VCaP (cell line): ENCODE data around the gene RGN.
"Not testable (repeated sequence)": the region's sequence is repeated elsewhere in the genome, so short reads cannot be mapped to it uniquely, and the experiment has no call there.

ENCODE experiments used
- H3K27ac ChIP-seq: fragments of 450-650 bp; 2 replicates; pipeline ENCODE4 v1.5.1; 2017
- TF ChIP-seq, protein P1 (sequence below): fragments of 450-650 bp; conservative IDR thresholded peaks from 2 replicates; pipeline ENCODE4 v1.5.1; 2017; ENCODE audit warnings: mild to moderate bottlenecking, moderate library complexity

Gene RGN

DNA sequence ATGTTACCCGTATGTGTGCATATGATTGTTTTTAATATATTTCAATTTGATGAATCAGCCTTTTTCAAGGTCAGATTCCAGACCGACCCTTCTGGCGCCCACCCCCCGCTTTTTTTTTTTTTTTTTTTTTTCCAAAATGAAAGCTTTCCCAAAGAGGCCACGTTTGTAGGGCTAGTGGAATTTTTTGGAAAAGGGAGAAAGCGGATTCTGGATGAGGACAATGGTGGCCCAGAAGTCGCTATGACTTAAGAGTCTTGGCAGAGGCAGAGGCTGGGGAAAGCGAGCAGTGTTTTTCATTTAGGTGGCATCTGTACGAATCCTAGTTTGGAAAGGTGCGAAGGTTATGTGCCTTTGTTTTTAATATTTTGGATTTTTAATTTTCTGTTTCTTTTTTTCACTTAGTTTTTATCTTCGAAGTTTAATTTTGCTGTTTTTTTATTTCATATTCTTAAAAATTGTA is 51.7 kb downstream of the RGN start:
- TF ChIP-seq, protein P1, sequence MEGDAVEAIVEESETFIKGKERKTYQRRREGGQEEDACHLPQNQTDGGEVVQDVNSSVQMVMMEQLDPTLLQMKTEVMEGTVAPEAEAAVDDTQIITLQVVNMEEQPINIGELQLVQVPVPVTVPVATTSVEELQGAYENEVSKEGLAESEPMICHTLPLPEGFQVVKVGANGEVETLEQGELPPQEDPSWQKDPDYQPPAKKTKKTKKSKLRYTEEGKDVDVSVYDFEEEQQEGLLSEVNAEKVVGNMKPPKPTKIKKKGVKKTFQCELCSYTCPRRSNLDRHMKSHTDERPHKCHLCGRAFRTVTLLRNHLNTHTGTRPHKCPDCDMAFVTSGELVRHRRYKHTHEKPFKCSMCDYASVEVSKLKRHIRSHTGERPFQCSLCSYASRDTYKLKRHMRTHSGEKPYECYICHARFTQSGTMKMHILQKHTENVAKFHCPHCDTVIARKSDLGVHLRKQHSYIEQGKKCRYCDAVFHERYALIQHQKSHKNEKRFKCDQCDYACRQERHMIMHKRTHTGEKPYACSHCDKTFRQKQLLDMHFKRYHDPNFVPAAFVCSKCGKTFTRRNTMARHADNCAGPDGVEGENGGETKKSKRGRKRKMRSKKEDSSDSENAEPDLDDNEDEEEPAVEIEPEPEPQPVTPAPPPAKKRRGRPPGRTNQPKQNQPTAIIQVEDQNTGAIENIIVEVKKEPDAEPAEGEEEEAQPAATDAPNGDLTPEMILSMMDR: no peak
- H3K27ac ChIP-seq: peak overlapping the region; percentile 76

DNA sequence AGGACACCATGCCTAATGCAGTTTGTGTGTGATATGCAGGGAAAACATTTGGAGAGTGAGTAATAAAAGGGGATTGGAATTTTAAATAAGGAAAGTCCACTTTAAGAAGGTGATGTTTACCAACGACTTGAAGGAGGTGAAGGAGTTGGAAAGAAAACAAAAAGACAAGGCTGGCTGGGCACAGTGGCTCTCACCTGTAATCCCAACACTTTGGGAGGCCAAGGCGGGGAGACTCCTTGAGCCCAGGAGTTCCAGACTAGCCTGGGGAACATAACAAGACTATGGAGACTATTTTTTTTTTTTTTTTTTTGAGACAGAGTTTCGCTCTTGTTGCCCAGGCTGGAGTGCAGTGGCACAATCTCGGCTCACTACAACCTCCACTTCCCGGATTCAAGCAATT is 55.2 kb downstream of the RGN start:
- TF ChIP-seq, protein P1: no peak
- no peak overlapping the region for H3K27ac ChIP-seq

DNA sequence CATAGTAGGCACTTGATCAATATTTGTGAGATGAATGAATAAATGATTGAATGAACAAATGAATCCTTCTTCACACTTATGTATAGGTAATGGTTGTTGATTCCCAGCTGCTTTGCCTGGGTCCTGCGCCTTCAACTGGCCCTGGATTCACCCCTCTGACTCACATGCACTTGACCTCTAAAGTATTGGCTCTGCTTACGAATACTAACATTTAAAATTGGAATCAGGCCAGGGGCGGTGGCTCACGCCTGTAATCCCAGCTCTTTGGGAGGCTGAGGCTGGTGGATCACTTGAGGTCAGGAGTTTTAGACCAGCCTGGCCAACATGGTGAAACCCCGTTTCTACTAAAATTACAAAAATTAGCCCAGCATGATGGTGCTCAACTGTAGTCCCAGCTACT is 57.4 kb downstream of the RGN start:
- H3K27ac ChIP-seq: not testable (repeated sequence)

DNA sequence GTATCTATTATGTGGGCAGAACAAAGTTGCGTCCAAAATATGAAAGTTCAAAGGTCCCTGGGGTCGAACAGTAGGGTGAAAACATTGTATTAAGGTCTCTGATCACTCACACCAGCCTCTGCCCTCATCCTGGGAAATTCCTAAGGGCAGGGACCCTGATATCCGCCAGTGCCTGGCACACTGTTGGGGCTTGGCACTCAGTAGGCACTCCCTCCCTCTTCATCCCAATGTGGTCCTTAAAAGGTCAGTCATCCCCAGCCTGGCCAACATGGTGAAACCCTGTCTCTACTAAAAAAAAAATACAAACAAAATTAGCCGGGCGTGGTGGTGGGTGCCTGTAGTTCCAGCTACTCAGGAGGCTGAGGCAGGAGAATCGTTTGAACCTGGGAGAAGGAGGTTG is 59.9 kb downstream of the RGN start:
- H3K27ac ChIP-seq: no peak overlapping the region
- TF ChIP-seq, protein P1: no peak
